NB4 (cell line): Measurements from ENCODE around the gene LVRN.

Experiments
- MYC ChIP-seq: IDR thresholded peaks from 2 replicates; pipeline ENCODE4 v1.6.1; 2011; ENCODE audit warnings: low read depth, low read length
- POLR2A ChIP-seq: IDR thresholded peaks from 2 replicates; pipeline ENCODE4 v1.6.1; 2011; ENCODE audit warnings: mild to moderate bottlenecking; ENCODE audit not compliant: insufficient read length; ENCODE audit errors: extremely low read depth
- TF ChIP-seq, protein P1 (sequence below): IDR thresholded peaks from one replicate; pipeline ENCODE4 v1.5.1; 2012; ENCODE audit warnings: low read depth, low read length
- TF ChIP-seq, protein P2 (sequence below): IDR thresholded peaks from 2 replicates; pipeline ENCODE4 v1.6.1; 2011; ENCODE audit warnings: low read depth, low read length

DNA sequence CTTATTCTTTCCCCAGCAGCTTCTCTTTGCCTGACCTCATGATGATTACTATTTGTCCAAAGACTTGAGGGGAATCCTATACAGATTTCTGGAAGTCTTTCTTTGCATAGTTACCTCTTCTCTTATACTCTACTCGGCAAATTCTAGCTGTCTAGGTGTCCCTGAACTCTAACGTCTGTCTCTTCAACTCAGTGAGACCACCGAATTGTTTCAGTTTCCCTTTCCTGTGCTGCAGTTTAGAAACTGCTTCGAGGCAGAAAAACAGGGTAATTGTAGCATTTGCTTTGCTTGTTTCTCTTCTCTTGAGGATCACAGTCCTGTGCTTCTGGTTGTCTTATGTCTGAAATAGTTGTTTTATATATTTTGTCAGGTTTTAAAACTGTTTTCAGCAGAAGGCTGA lies 14.8 kb downstream of the LVRN start:
- no peak for TF ChIP-seq POLR2A
- TF ChIP-seq, protein P1, sequence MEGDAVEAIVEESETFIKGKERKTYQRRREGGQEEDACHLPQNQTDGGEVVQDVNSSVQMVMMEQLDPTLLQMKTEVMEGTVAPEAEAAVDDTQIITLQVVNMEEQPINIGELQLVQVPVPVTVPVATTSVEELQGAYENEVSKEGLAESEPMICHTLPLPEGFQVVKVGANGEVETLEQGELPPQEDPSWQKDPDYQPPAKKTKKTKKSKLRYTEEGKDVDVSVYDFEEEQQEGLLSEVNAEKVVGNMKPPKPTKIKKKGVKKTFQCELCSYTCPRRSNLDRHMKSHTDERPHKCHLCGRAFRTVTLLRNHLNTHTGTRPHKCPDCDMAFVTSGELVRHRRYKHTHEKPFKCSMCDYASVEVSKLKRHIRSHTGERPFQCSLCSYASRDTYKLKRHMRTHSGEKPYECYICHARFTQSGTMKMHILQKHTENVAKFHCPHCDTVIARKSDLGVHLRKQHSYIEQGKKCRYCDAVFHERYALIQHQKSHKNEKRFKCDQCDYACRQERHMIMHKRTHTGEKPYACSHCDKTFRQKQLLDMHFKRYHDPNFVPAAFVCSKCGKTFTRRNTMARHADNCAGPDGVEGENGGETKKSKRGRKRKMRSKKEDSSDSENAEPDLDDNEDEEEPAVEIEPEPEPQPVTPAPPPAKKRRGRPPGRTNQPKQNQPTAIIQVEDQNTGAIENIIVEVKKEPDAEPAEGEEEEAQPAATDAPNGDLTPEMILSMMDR = no peak
- TF ChIP-seq, protein P2, sequence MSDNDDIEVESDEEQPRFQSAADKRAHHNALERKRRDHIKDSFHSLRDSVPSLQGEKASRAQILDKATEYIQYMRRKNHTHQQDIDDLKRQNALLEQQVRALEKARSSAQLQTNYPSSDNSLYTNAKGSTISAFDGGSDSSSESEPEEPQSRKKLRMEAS = no peak
- TF ChIP-seq MYC = no peak
